GM20000 (cell line): ENCODE data around the gene ZFHX3.

Experiments
- DNase-seq: peaks from one replicate; pipeline ENCODE4 v3.0.0; 2012; ENCODE audit warnings: low spot score
- CTCF ChIP-seq: IDR thresholded peaks from 2 replicates; pipeline ENCODE4 v1.5.1; 2012; ENCODE audit warnings: mild to moderate bottlenecking, control low read depth; ENCODE audit errors: extremely low read depth, missing control alignments

The ZFHX3 gene

GRCh38 chr16:72837846-72838585, 209.9 kb downstream of the ZFHX3 start:
- no peak for DNase-seq
- TF ChIP-seq CTCF, result no peak

DNA sequence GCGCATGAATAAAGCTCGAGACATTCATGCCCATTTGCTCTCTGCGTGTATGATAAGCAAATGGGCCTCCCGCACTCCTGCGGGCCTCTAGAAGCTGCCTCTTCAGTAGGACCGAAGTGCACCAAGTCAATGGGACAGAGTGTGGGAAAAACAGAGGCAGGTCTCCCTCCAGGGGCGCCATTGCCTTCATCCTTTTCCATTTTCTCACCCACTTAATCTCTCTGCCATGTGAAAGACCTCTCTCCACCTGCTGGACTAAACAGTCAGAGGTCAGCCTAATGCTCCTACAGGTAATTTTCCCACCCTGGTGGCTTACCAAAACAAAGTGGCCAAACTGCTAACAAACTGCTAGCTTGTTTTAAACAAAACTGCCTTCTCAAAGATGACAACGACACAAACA, 210.9 kb downstream of the ZFHX3 start:
- no peak for TF ChIP-seq CTCF
- DNase-seq, result no peak

- no peak for TF ChIP-seq CTCF
- DNase-seq, result no peak
These were observed 211.7 kb downstream of the ZFHX3 start for GRCh38 chr16:72836181-72836580.

DNA sequence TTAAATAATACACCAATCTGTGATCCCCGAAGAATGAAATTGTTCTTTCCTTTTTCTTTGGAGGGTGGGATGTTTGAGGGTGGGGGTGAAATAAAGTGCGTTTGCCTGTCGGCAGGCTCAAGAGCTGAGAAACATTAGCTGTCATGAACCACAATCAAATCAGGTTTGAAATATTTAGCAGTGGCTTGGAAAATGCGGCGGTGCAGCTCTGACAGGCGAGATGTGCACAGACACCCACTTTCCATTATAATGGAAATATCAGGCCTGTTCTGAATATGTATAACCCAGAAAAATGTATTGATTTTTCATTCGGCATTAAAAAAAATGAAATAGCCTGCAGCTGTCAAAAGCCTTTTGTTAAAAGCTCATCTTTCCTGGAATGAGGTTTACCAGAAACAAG, 212.8 kb downstream of the ZFHX3 start:
- no peak for TF ChIP-seq CTCF
- DNase-seq, result no peak

- no peak for TF ChIP-seq CTCF
- DNase-seq, result no peak
These were observed 213.4 kb downstream of the ZFHX3 start for GRCh38 chr16:72834499-72834898.

DNA sequence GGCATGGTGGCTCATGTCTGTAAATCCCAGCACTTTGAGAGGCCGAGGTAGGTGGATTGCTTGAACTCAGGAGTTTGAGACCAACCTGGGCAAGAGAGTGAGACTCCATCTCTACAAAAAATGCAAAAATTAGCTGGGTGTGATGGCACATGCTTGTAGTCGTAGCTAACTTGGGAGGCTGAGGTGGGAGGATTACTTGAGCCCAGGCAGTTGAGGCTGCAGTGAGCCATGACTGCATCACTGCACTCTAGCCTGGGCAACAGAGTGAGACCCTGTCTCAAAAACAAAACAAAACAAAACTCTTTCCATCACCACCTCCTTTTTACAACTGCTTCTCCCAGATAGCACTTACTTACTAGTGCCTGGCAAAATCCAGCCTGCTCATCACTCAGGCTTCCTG, 214.0 kb downstream of the ZFHX3 start:
- no peak for TF ChIP-seq CTCF

GRCh38 chr16:72833482-72833881, 214.4 kb downstream of the ZFHX3 start:
- no peak for DNase-seq
- no peak for TF ChIP-seq CTCF

More for the DNA sequence above, 214.0 kb downstream of the ZFHX3 start:
- DNase-seq, result no peak
